MM.1S (cell line): ENCODE data around the gene MPZ.
A peak's percentile ranks its signal among the peaks of the same experiment; 100 is the strongest.

Experiments used
- CTCF ChIP-seq: fragments of 300-600 bp; sonication (generic); IDR thresholded peaks from 2 replicates; pipeline ENCODE4 v1.5.1; 2016; ENCODE audit warnings: antibody characterized with exemption, low read length, mixed read lengths
- EZH2phosphoT487 ChIP-seq: fragments of 300-600 bp; sonication (generic); IDR thresholded peaks from 2 replicates; pipeline ENCODE4 v1.6.1; 2018; ENCODE audit warnings: antibody characterized with exemption, low read length

DNA sequence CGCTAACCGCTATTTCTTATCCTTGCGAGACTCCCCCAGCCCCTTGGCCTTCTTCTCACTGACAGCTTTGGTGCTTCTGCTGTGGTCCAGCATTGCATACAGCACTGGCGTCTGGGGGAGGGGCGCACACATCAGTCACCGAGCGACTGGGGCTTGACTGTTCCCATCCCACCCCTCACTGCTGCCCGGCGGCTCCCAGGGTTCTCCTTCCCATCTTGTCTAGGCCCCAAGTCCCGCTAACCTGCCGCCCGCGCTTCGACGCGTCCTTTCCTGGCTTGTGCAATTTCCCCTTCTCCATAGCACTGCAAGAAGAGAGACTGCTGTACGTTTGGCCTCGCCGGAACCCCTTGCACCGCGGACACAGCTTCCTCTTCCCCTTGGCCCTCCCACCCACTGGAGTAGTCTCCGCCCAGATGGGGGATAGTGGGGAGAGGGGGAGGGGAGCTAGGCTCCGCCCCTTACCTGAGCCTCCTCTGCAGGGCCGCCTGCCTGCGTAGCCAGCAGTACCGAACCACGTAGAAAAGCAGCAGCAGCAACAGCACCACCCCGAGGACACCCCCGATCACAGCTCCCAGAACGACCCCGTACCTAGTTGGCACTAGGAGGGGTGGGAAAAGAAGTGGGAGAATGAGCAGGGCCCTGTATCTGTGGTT lies 3.8 kb downstream of the MPZ start:
- TF ChIP-seq CTCF: peak; percentile 55
- no peak for TF ChIP-seq EZH2phosphoT487
